Measurements from ENCODE around the gene NOC2L. TPM values are rescaled to one million over a fixed set of nuclear protein-coding genes. Genes with fewer than 3 reads are reported as not detected.
"Not testable (repeated sequence)": the region's sequence is repeated elsewhere in the genome, so short reads cannot be mapped to it uniquely, and the experiment has no call there.

NOC2L gene
- total RNA-seq, 1 experiment from 2014 or later: 214 TPM

DNA sequence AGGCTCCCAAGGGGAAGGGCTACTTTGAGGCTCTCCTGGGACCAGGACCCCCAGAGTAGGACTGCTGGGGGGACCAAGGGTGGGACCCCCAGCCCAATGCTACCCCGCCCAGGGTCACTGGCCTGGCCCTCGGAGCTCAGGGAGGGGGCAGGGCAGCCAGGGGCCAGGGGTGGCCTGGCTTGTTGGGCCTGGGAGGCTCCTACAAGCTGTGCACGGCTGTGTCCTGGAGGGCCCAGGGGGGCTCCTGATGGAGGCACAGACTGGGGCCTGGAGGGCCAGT lies 38.6 kb upstream of the NOC2L start:
- POLR2A ChIA-PET (ENCODE audit: low non-redundant PET): no interaction called here
- no peak overlapping the region for H3K27ac ChIP-seq (ENCODE audit: low read depth, low read length, poor library complexity, severe bottlenecking)

DNA sequence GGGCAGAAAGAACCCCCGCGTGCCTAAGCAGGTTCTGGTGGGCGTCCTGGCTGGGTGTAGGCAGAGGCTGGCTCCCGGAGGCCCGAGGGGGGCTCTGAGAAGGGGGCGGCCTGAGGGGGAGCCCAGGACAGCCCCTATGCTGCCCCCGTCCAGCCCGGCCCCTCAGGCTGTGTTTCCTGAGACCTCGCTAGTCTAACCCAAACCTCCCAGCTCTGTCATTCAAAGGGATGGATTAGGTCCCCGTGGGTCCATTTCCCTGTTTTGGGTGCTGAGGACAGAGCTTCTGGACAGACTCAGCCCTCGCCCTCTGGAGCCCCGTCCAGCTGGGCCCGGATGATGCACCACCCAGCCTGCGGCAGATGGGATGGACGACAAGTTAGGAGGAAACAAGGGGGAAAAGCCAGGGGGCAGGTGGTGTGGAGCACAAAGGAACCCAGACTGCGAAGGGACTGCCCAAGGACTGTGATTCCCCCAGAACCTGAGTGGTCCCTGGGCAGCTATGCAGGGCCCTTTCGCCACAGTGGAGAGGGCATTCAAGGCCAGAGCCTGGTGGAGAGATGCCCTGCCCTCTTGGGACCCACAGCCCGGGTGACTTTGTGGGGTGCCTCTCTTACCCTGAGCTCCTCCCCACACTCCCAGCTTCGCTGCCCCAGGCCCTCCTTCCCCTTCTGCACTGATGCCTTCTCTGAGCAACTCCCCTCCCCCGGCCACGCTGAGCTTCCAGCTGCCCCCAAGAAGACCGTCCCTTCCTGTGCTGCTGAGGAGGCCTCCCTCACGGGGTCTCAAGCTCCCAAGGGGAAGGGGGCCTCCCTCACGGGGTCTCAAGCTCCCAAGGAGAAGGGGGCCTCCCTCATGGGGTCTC lies 38.0 kb upstream of the NOC2L start:
- BruUV-seq (replicated peaks): no TSS peak
- H3K9me3 ChIP-seq (ENCODE audit: low read depth, low read length, poor library complexity, severe bottlenecking): peaks cover under 1% of the 10 kb centered on the region
- CTCF ChIA-PET: no interaction called here
- intact Hi-C loops (cut with micrococcal nuclease; ENCODE audit: unreplicated experiment): no loop called here
- H3K27me3 ChIP-seq (replicated peaks; ENCODE audit: insufficient read depth, low read depth, low read length, poor library complexity): no peaks in the 10 kb centered on the region
- POLR2A ChIA-PET (ENCODE audit: low non-redundant PET): no interaction called here
- H3K4me3 ChIP-seq (ENCODE audit: low read depth, low read length, poor library complexity, severe bottlenecking): no peak overlapping the region
- peaks cover 12% of the 10 kb centered on the region for H3K4me1 ChIP-seq (ENCODE audit: insufficient read depth, low read length, poor library complexity, severe bottlenecking)
- no peak overlapping the region for H3K27ac ChIP-seq (ENCODE audit: low read depth, low read length, poor library complexity, severe bottlenecking)
- no peaks in the 10 kb centered on the region for H3K36me3 ChIP-seq (ENCODE audit: insufficient read depth, low read length, poor library complexity, severe bottlenecking)
- TF ChIP-seq, protein P1, sequence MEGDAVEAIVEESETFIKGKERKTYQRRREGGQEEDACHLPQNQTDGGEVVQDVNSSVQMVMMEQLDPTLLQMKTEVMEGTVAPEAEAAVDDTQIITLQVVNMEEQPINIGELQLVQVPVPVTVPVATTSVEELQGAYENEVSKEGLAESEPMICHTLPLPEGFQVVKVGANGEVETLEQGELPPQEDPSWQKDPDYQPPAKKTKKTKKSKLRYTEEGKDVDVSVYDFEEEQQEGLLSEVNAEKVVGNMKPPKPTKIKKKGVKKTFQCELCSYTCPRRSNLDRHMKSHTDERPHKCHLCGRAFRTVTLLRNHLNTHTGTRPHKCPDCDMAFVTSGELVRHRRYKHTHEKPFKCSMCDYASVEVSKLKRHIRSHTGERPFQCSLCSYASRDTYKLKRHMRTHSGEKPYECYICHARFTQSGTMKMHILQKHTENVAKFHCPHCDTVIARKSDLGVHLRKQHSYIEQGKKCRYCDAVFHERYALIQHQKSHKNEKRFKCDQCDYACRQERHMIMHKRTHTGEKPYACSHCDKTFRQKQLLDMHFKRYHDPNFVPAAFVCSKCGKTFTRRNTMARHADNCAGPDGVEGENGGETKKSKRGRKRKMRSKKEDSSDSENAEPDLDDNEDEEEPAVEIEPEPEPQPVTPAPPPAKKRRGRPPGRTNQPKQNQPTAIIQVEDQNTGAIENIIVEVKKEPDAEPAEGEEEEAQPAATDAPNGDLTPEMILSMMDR (conservative IDR thresholded peaks at IDR 0.05; ENCODE audit: low read depth, low read length): no peak
- TF ChIP-seq EZH2 (IDR thresholded peaks at IDR 0.05; ENCODE audit: borderline replicate concordance, low read depth, low read length, poor library complexity, severe bottlenecking): no peak
- no peak for DNase-seq (ENCODE audit: low spot score)

More for the DNA sequence above, 38.6 kb upstream of the NOC2L start:
- Histone ChIP-seq H3K9me3 (ENCODE audit: low read depth, low read length, poor library complexity, severe bottlenecking) (no peaks in the 10 kb centered on the region), H3K4me3 (ENCODE audit: low read depth, low read length, poor library complexity, severe bottlenecking) (no peak overlapping the region), H3K36me3 (ENCODE audit: insufficient read depth, low read length, poor library complexity, severe bottlenecking) (no peaks in the 10 kb centered on the region), H3K4me1 (ENCODE audit: insufficient read depth, low read length, poor library complexity, severe bottlenecking) (peaks cover 12% of the 10 kb centered on the region), H3K27me3 (replicated peaks; ENCODE audit: insufficient read depth, low read depth, low read length, poor library complexity) (no peaks in the 10 kb centered on the region)
- no peak for DNase-seq (ENCODE audit: low spot score)
- intact Hi-C loops (cut with micrococcal nuclease; ENCODE audit: unreplicated experiment): no loop called here
- CTCF ChIA-PET: no interaction called here
- BruUV-seq (replicated peaks): no TSS peak
- TF ChIP-seq, protein P1 (conservative IDR thresholded peaks at IDR 0.05; ENCODE audit: low read depth, low read length): no peak
- no peak for TF ChIP-seq EZH2 (IDR thresholded peaks at IDR 0.05; ENCODE audit: borderline replicate concordance, low read depth, low read length, poor library complexity, severe bottlenecking)

DNA sequence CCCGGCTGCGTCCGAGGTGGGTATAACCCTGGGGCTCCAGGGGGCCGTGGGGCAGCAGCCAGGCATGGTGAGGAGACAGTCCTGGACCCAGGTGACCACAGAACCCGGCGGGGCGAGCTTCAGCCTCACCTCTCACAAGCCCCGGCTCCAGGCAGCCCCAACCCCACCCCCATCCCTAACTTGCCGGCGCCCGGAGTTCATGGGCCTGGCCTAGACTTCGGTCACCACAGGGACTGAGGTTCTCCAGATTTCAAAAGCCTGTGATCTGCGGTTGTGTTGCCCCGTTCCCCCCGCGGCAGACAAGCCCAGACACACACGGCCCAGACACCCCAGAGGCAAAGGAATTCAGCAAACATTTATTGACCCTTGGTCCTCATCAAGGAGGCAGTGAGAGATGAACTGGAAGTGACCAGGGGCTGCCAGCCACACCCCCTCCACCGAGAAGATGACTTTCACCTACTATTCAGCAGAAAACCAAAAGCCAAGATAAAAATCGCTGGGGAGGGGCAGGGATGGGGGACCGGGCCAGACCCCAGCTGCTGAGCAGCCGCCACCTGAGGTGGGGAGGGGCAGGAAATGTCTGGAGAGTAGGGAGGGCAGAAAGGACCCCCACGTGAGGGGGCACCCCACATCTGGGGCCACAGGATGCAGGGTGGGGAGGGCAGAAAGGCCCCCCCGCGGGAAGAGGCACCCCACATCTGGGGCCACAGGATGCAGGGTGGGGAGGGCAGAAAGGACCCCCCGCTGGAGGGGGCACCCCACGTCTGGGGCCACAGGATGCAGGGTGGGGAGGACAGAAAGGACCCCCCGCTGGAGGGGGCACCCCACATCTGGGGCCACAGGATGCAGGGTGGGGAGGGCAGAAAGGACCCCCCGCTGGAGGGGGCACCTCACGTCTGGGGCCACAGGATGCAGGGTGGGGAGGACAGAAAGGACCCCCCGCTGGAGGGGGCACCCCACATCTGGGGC lies 36.9 kb upstream of the NOC2L start:
- CTCF ChIA-PET: no interaction called here
- DNase-seq (ENCODE audit: low spot score): no peak
- no peak for TF ChIP-seq EZH2 (IDR thresholded peaks at IDR 0.05; ENCODE audit: borderline replicate concordance, low read depth, low read length, poor library complexity, severe bottlenecking)
- Histone ChIP-seq H3K27ac (ENCODE audit: low read depth, low read length, poor library complexity, severe bottlenecking) (no peak overlapping the region), H3K9me3 (ENCODE audit: low read depth, low read length, poor library complexity, severe bottlenecking) (peaks cover 3% of the 10 kb centered on the region), H3K27me3 (replicated peaks; ENCODE audit: insufficient read depth, low read depth, low read length, poor library complexity) (no peaks in the 10 kb centered on the region), H3K36me3 (ENCODE audit: insufficient read depth, low read length, poor library complexity, severe bottlenecking) (no peaks in the 10 kb centered on the region), H3K4me1 (ENCODE audit: insufficient read depth, low read length, poor library complexity, severe bottlenecking) (peaks cover 5% of the 10 kb centered on the region), H3K4me3 (ENCODE audit: low read depth, low read length, poor library complexity, severe bottlenecking) (no peak overlapping the region)
- no TSS peak for BruUV-seq (replicated peaks)
- POLR2A ChIA-PET (ENCODE audit: low non-redundant PET): no interaction called here
- intact Hi-C loops (cut with micrococcal nuclease; ENCODE audit: unreplicated experiment): no loop called here

DNA sequence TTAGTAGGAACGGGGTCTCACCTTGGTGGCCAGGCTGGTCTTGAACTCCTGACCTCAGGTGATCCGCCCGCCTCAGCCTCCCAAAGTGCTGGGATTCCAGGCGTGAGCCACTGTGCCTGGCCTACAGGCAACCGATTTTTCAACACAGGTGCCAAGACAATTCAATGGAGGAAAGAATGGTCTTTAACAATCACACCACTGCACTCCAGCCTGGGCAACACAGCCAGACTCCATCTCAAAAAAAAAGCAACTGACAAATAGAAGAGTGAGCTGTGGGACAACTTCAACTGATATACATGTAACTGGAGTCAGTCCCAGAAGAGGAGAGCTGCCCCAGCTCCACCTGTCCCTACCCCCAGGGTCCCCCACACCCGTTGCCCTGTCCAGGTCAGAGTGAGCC lies 35.5 kb upstream of the NOC2L start:
- intact Hi-C loops (cut with micrococcal nuclease; ENCODE audit: unreplicated experiment); H3K27me3 ChIP-seq (replicated peaks; ENCODE audit: insufficient read depth, low read depth, low read length, poor library complexity): not testable (repeated sequence)

More for the DNA sequence above, 35.5 kb upstream of the NOC2L start:
- not testable (repeated sequence) for H3K9me3 ChIP-seq (ENCODE audit: low read depth, low read length, poor library complexity, severe bottlenecking); H3K4me1 ChIP-seq (ENCODE audit: insufficient read depth, low read length, poor library complexity, severe bottlenecking); H3K36me3 ChIP-seq (ENCODE audit: insufficient read depth, low read length, poor library complexity, severe bottlenecking); BruUV-seq (replicated peaks); H3K4me3 ChIP-seq (ENCODE audit: low read depth, low read length, poor library complexity, severe bottlenecking); DNase-seq (ENCODE audit: low spot score); H3K27ac ChIP-seq (ENCODE audit: low read depth, low read length, poor library complexity, severe bottlenecking)
- ChIA-PET CTCF (interaction anchor here (0.7 kb wide), 1 partner anchor 9 kb away, joined by 6 read pairs; no protein-coding TSS in a partner anchor), POLR2A (ENCODE audit: low non-redundant PET) (interaction anchor here (0.6 kb wide), 1 partner anchor 13 kb away, joined by 4 read pairs; the partner anchor contains the start of gene PERM1)
